Measurements from ENCODE around the gene FAAP20.
A peak's percentile ranks its signal among the peaks of the same experiment; 100 is the strongest.

Gene FAAP20

DNA sequence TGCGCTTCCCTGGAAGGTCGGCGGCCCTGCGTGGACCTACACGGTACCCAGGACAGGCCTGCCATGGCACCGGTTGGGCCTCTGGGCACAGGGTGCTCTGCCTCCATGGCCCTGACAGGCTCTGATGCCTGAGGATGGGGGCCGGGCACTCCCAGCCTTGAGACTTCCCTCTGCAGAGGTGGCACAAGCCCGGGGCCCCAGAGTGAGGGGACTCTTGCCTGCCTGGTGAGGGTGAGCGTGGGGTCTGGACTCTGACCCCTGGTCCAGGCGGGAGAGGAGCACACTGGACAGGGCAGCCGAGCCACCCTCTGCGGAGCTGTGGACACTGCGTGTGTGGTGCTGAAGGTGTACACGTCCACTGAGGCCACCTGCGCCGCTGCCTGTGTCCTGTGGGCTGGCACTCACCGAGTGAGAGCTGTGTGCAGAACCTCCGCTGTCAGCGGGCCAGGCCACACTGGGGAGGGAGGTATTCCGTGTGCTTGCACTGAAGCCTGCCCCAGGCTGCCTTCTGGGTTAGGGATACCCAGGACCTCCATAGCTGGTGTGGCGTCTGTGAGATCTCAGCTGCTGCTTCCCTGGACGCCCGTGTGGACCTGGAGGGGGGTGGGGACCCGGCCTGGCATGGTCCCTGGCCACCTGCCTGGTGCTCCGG lies 43.9 kb upstream of the FAAP20 start:
- H3K36me3 ChIP-seq (ENCODE audit: insufficient read depth, low read length): peaks cover 16% of the 10 kb centered on the region
- no peaks in the 10 kb centered on the region for H3K9me3 ChIP-seq (ENCODE audit: insufficient read depth, low read length, severe bottlenecking)
- no peak for DNase-seq
- H3K9ac ChIP-seq (ENCODE audit: low read depth, low read length): no peak overlapping the region
- 0 out of 2 replicates have a peak overlapping the region, but pooled peaks have one; percentile 34 for H3K27ac ChIP-seq (ENCODE audit: low read length)
- H2AFZ ChIP-seq (ENCODE audit: low read depth, low read length): no peak overlapping the region
- peaks cover 9% of the 10 kb centered on the region; the same call in 1 of the 2 replicates for H3K4me1 ChIP-seq (ENCODE audit: insufficient read depth, low read length)
- no peak overlapping the region for H3K4me2 ChIP-seq (ENCODE audit: insufficient read depth, low read length)
- no peak for ATAC-seq (ENCODE audit: insufficient read depth, low read depth)
- H3K79me2 ChIP-seq (ENCODE audit: insufficient read depth, low read length): peaks cover 96% of the 10 kb centered on the region
- H3K4me3 ChIP-seq (ENCODE audit: low read depth in 1 of 2, low read length in 2 of 2): no peak overlapping the region
- peaks cover 96% of the 10 kb centered on the region for H4K20me1 ChIP-seq (ENCODE audit: insufficient read depth, low read length)
- H3K27me3 ChIP-seq (ENCODE audit: insufficient read depth, low read length, poor library complexity): no peaks in the 10 kb centered on the region
- no peak for TF ChIP-seq CTCF (IDR thresholded peaks at IDR 0.05; ENCODE audit: borderline replicate concordance, extremely low read depth, low read length, poor library complexity, severe bottlenecking)
- TF ChIP-seq EZH2 (IDR thresholded peaks at IDR 0.05; ENCODE audit: borderline replicate concordance, low read depth, low read length, severe bottlenecking): no peak

DNA sequence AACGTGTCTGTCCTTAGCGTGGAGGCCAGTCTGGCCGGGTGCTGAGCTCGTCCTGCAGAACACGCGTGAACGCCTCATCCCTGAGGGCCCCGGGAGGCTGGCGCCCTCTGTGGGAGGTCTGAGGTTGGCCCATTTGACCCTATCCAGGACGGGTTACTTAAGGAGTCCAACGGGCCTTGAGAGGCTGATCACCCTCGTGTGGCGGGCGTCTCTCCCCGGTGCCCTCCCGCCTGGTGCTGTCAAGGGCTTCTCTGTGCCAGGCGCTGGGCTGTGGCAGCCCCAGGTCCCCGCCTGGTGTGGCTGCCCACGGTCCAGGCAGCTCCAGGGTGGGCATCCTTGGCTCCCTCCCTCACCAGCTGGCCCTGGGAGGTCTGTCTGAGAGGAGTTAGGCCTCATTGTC lies 43.2 kb upstream of the FAAP20 start:
- Histone ChIP-seq H3K27me3 (ENCODE audit: insufficient read depth, low read length, poor library complexity) (no peaks in the 10 kb centered on the region), H3K9ac (ENCODE audit: low read depth, low read length) (no peak overlapping the region), H3K36me3 (ENCODE audit: insufficient read depth, low read length) (peaks cover 11% of the 10 kb centered on the region), H4K20me1 (ENCODE audit: insufficient read depth, low read length) (peaks cover 96% of the 10 kb centered on the region), H2AFZ (ENCODE audit: low read depth, low read length) (no peak overlapping the region), H3K79me2 (ENCODE audit: insufficient read depth, low read length) (peaks cover 96% of the 10 kb centered on the region), H3K4me1 (ENCODE audit: insufficient read depth, low read length) (peaks cover 15% of the 10 kb centered on the region), H3K4me2 (ENCODE audit: insufficient read depth, low read length) (no peak overlapping the region), H3K9me3 (ENCODE audit: insufficient read depth, low read length, severe bottlenecking) (no peaks in the 10 kb centered on the region), H3K27ac (ENCODE audit: low read length) (no peak overlapping the region), H3K4me3 (ENCODE audit: low read depth in 1 of 2, low read length in 2 of 2) (no peak overlapping the region)
- ATAC-seq (ENCODE audit: insufficient read depth, low read depth) (no peak), DNase-seq (no peak)
- no peak for TF ChIP-seq CTCF (IDR thresholded peaks at IDR 0.05; ENCODE audit: borderline replicate concordance, extremely low read depth, low read length, poor library complexity, severe bottlenecking)
- TF ChIP-seq EZH2 (IDR thresholded peaks at IDR 0.05; ENCODE audit: borderline replicate concordance, low read depth, low read length, severe bottlenecking): no peak

DNA sequence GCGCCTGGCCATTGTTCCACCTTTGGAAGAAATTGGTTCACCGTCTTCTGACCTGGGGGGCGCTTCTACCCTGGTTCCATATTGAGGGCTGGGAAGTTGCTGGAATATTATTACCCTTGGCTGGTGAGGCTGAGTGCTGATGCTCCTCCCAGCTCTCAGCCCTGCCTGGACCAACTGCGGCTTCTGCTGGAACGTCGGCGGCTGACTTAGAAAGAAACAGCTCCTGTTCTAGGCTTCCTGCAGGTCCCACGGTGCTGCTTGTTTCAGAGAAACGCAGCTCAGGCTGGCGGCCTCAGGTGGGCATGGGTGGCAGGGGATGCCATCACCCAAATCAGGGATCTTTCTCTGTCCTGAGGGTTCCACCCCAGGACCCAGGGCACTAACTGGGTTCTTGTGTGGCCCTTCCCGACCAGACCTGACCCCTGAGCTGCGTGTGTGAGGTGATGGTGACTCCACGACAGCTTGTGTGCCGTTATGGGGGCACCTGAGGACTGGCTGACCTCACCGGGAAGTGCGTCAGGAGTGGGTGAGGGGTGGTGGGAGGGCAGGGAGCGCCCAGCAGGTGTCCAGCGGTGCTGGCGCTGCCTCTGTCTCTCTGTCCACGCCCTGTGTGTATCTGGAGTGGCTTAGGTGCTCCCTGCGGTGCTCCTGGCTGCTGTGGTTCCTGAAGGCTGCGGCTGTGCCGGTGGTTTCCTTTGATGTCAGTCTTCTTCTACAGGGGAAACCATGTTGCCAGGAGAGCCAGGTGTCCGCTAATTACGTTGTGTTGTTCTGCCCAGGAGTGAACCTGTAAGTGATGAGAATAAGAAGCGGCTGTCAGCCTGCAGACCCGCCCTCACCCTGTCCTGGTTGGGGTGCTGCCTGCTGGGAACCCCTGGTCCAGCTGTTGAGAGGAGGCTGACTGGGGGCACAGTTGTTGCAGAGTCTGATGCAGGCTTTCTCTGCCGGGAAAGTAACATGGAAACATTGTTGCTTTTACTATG lies 42.4 kb upstream of the FAAP20 start:
- TF ChIP-seq EZH2 (IDR thresholded peaks at IDR 0.05; ENCODE audit: borderline replicate concordance, low read depth, low read length, severe bottlenecking) (no peak), CTCF (IDR thresholded peaks at IDR 0.05; ENCODE audit: borderline replicate concordance, extremely low read depth, low read length, poor library complexity, severe bottlenecking) (no peak)
- peaks cover 23% of the 10 kb centered on the region for H3K4me1 ChIP-seq (ENCODE audit: insufficient read depth, low read length)
- H2AFZ ChIP-seq (ENCODE audit: low read depth, low read length): no peak overlapping the region
- no peak overlapping the region for H3K4me3 ChIP-seq (ENCODE audit: low read depth in 1 of 2, low read length in 2 of 2)
- H3K4me2 ChIP-seq (ENCODE audit: insufficient read depth, low read length): no peak overlapping the region
- H3K27me3 ChIP-seq (ENCODE audit: insufficient read depth, low read length, poor library complexity): no peaks in the 10 kb centered on the region
- H3K36me3 ChIP-seq (ENCODE audit: insufficient read depth, low read length): peaks cover 11% of the 10 kb centered on the region
- DNase-seq (peak; percentile 27), ATAC-seq (ENCODE audit: insufficient read depth, low read depth) (peak; percentile 51)
- H3K79me2 ChIP-seq (ENCODE audit: insufficient read depth, low read length): peaks cover 96% of the 10 kb centered on the region
- H3K9me3 ChIP-seq (ENCODE audit: insufficient read depth, low read length, severe bottlenecking): no peaks in the 10 kb centered on the region
- no peak overlapping the region for H3K9ac ChIP-seq (ENCODE audit: low read depth, low read length)
- peaks cover 96% of the 10 kb centered on the region for H4K20me1 ChIP-seq (ENCODE audit: insufficient read depth, low read length)
- no peak overlapping the region for H3K27ac ChIP-seq (ENCODE audit: low read length)

Measured in DND-41 (cell line).